Activated CD4-positive, alpha-beta T cell treated with anti-CD3 and anti-CD28 coated beads for 36 hours (primary cell): ENCODE results near the gene MAPK8IP3. TPM values are rescaled to one million over a fixed set of nuclear protein-coding genes. Genes with fewer than 3 reads are reported as not detected.

Experiments used
- ATAC-seq: fragments of 200-7000 bp; cut with Tn5 transposase; one replicate; pipeline ENCODE4 v1.10.0; 2021; ENCODE audit warnings: mild to moderate bottlenecking, moderate library complexity
- CTCF ChIA-PET: fragments of 350-600 bp; sonication (Branson Sonifier 250); formaldehyde crosslinking; loops from one replicate; lab custom pipeline; 2021; ENCODE audit warnings: antibody characterized with exemption; lab: Charles Lee
- POLR2A ChIA-PET: fragments of 350-600 bp; sonication (Branson Sonifier 250); formaldehyde crosslinking; loops from one replicate; lab custom pipeline; 2021; ENCODE audit warnings: antibody characterized with exemption, inconsistent platforms; lab: Charles Lee
- DNase-seq: peaks from one replicate; pipeline ENCODE4 v3.0.0-alpha.2; 2020
- H3K27ac Mint-ChIP-seq: one replicate; pipeline ENCODE4 v1.8.0; 2021; ENCODE audit warnings: mixed read lengths
- H3K27me3 Mint-ChIP-seq: one replicate; pipeline ENCODE4 v1.8.0; 2021; ENCODE audit warnings: mixed read lengths
- H3K36me3 Mint-ChIP-seq: one replicate; pipeline ENCODE4 v1.8.0; 2021; ENCODE audit warnings: low read depth, mixed read lengths
- H3K4me1 Mint-ChIP-seq: one replicate; pipeline ENCODE4 v1.8.0; 2021; ENCODE audit warnings: mixed read lengths
- H3K4me3 Mint-ChIP-seq: one replicate; pipeline ENCODE4 v1.8.0; 2021; ENCODE audit warnings: mild to moderate bottlenecking, moderate library complexity, mixed read lengths
- H3K9me3 Mint-ChIP-seq: one replicate; pipeline ENCODE4 v1.8.0; 2021; ENCODE audit warnings: low read depth, mixed read lengths
- intact Hi-C, 2 experiments: fragments of 100-400 bp; cut with DNase I in 1 of 2; cut with micrococcal nuclease in 1 of 2; formaldehyde crosslinking; loops; one replicate each; pipeline versions ENCODE4 v1.14.2 to v1.15.1; 2022 to 2024; cut with DNase I, micrococcal nuclease
- total RNA-seq, 2 experiments: library from RNA; stranded (reverse); gene quantifications; one replicate each; pipeline ENCODE4 v1.2.3, GENCODE V29; 2021

MAPK8IP3 gene
- total RNA-seq, 2 experiments from 2014 or later: 56.7 to 57.6 TPM

GRCh38 chr16:1757714-1758461 lies 51.9 kb downstream of the MAPK8IP3 start:
- CTCF ChIA-PET: no interaction called here
- H3K4me1 Mint-ChIP-seq: peaks cover 10% of the 10 kb centered on the region
- H3K9me3 Mint-ChIP-seq: no peaks in the 10 kb centered on the region
- H3K27ac Mint-ChIP-seq: no peak overlapping the region
- intact Hi-C loops: no loop called here
- H3K36me3 Mint-ChIP-seq: peaks cover 11% of the 10 kb centered on the region
- no peaks in the 10 kb centered on the region for H3K27me3 Mint-ChIP-seq
- DNase-seq (no peak), ATAC-seq (no peak)
- POLR2A ChIA-PET: no interaction called here
- no peak overlapping the region for H3K4me3 Mint-ChIP-seq

DNA sequence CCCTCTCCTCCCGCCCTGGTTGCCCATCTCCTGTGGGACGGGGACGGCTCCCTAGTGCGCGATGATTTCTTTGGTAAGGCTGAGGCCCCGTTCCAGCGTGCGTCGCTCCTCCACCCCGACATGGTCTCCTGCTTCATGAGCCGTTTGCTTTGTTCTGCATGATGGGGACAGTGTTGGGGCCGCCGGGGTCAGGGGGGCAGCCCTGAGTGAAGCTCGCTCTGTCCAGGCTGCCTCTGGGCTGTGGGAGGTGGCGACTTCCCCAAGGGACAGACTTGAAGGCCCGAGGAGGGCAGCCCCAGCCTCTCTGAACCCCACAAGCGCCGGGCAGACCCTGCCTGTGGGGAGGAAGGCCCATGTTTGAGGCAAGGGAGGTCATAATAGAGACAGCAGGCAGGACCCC lies 52.9 kb downstream of the MAPK8IP3 start:
- no peak overlapping the region for H3K4me3 Mint-ChIP-seq
- ChIA-PET POLR2A (no interaction called here), CTCF (no interaction called here)
- H3K36me3 Mint-ChIP-seq: peaks cover 10% of the 10 kb centered on the region
- no peak overlapping the region for H3K27ac Mint-ChIP-seq
- H3K9me3 Mint-ChIP-seq: no peaks in the 10 kb centered on the region
- ATAC-seq: no peak
- intact Hi-C loops: no loop called here
- no peak for DNase-seq
- no peaks in the 10 kb centered on the region for H3K27me3 Mint-ChIP-seq
- H3K4me1 Mint-ChIP-seq: peaks cover 10% of the 10 kb centered on the region

- intact Hi-C loops: no loop called here
- ChIA-PET CTCF (interaction anchor here (0.8 kb wide), 1 partner anchor 115 kb away, joined by 3 read pairs; no protein-coding TSS in a partner anchor), POLR2A (no interaction called here)
- peaks cover 10% of the 10 kb centered on the region for H3K36me3 Mint-ChIP-seq
- H3K27ac Mint-ChIP-seq: no peak overlapping the region
- H3K4me3 Mint-ChIP-seq: no peak overlapping the region
- H3K9me3 Mint-ChIP-seq: no peaks in the 10 kb centered on the region
- ATAC-seq (no peak), DNase-seq (no peak)
- H3K4me1 Mint-ChIP-seq: peaks cover 10% of the 10 kb centered on the region
- no peaks in the 10 kb centered on the region for H3K27me3 Mint-ChIP-seq
These were observed 53.5 kb downstream of the MAPK8IP3 start for GRCh38 chr16:1759511-1759910.

- Mint-ChIP-seq H3K27ac (no peak overlapping the region), H3K27me3 (no peaks in the 10 kb centered on the region), H3K4me3 (no peak overlapping the region), H3K36me3 (peaks cover 7% of the 10 kb centered on the region), H3K4me1 (peaks cover 10% of the 10 kb centered on the region), H3K9me3 (no peaks in the 10 kb centered on the region)
- ChIA-PET CTCF (no interaction called here), POLR2A (no interaction called here)
- intact Hi-C loops: no loop called here
- no peak for ATAC-seq
- no peak for DNase-seq
These were observed 54.9 kb downstream of the MAPK8IP3 start for GRCh38 chr16:1760911-1761310.

DNA sequence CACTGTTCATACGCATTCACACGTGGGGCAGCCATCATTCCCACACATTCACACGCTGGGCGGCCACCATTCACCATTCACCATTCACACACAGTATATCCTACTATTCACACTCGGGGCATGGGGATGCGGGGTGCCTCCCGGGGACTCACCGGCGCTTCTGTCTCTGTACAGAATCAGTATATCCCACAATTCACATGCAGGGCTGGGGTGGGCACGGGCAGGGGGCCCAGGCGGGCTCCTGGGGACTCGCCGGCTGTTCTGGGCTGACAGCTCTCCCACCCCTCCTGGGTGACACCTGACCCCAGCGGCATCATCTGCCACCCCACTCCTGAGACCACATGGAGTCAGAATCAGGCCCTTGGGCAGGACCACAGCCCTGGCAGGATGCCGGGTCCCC lies 55.8 kb downstream of the MAPK8IP3 start:
- Mint-ChIP-seq H3K4me1 (peaks cover 8% of the 10 kb centered on the region), H3K36me3 (peaks cover 7% of the 10 kb centered on the region), H3K27ac (no peak overlapping the region), H3K9me3 (no peaks in the 10 kb centered on the region), H3K27me3 (no peaks in the 10 kb centered on the region), H3K4me3 (no peak overlapping the region)
- ChIA-PET POLR2A (no interaction called here), CTCF (no interaction called here)
- intact Hi-C loops: no loop called here
- no peak for ATAC-seq
- DNase-seq: no peak

- intact Hi-C loops: no loop called here
- ChIA-PET CTCF (interaction anchor here (0.7 kb wide), 1 partner anchor 29 kb away, joined by 3 read pairs; no protein-coding TSS in a partner anchor), POLR2A (no interaction called here)
- DNase-seq: no peak
- peaks cover 3% of the 10 kb centered on the region for H3K4me1 Mint-ChIP-seq
- H3K27me3 Mint-ChIP-seq: no peaks in the 10 kb centered on the region
- H3K4me3 Mint-ChIP-seq: no peak overlapping the region
- H3K9me3 Mint-ChIP-seq: no peaks in the 10 kb centered on the region
- H3K27ac Mint-ChIP-seq: no peak overlapping the region
- peaks cover 7% of the 10 kb centered on the region for H3K36me3 Mint-ChIP-seq
- ATAC-seq: no peak
These were observed 56.3 kb downstream of the MAPK8IP3 start for GRCh38 chr16:1762196-1762878.

GRCh38 chr16:1762879-1763520 lies 57.0 kb downstream of the MAPK8IP3 start:
- ChIA-PET CTCF (interaction anchor here (0.7 kb wide), 1 partner anchor 30 kb away, joined by 3 read pairs; no protein-coding TSS in a partner anchor), POLR2A (no interaction called here)
- no peaks in the 10 kb centered on the region for H3K4me1 Mint-ChIP-seq
- ATAC-seq: no peak
- no peaks in the 10 kb centered on the region for H3K27me3 Mint-ChIP-seq
- no peaks in the 10 kb centered on the region for H3K9me3 Mint-ChIP-seq
- DNase-seq: no peak
- H3K36me3 Mint-ChIP-seq: peaks cover 8% of the 10 kb centered on the region
- intact Hi-C loops: no loop called here
- H3K4me3 Mint-ChIP-seq: no peak overlapping the region
- no peak overlapping the region for H3K27ac Mint-ChIP-seq

DNA sequence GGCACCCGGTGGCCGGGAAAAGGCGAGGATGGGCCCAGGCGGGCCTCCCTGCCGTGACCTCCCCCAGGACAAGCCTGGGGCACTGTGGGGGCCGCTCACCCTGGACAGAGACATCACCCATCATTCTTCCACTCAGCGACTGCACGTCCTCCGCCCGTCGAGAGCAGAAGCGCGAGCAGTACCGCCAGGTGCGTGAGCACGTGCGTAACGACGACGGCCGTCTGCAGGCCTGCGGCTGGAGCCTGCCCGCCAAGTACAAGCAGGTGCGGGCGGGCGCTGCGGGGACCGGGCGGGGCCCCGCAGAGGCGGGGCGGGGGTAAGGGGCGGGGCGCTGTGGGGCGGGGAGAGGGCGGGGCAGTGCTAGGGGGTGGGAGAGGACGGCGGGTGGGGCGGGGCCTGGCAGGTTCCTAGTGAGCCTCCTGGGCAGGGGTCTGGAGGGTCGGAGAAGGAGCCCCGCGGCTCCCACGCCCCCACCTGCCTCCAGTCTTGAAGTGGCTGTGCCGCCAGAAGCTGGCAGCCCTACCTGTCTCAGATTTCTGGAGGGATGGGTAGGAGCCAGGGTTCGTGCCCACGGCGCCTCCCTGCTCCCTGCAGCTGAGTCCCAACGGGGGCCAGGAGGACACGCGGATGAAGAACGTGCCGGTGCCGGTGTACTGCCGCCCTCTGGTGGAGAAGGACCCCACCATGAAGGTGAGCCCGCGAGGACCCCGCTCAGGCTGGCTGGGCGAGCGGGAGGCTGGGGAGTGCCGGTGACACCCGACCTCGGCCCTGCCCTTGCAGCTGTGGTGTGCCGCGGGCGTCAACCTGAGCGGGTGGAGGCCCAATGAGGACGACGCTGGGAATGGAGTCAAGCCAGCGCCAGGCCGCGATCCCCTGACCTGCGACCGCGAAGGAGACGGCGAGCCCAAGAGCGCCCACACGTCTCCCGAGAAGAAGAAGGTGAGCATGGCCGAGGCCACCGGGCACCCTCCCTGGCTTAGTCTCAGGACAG lies 57.8 kb downstream of the MAPK8IP3 start:
- CTCF ChIA-PET: interaction anchor here (0.6 kb wide), 1 partner anchor 20 kb away, joined by 3 read pairs; no protein-coding TSS in a partner anchor
- POLR2A ChIA-PET: interaction anchor here (0.5 kb wide), 1 partner anchor 14 kb away, joined by 6 read pairs; no protein-coding TSS in a partner anchor
- H3K36me3 Mint-ChIP-seq: peaks cover 9% of the 10 kb centered on the region
- H3K27me3 Mint-ChIP-seq: no peaks in the 10 kb centered on the region
- intact Hi-C loops: no loop called here
- H3K4me3 Mint-ChIP-seq: no peak overlapping the region
- ATAC-seq (no peak), DNase-seq (no peak)
- no peaks in the 10 kb centered on the region for H3K4me1 Mint-ChIP-seq
- H3K27ac Mint-ChIP-seq: no peak overlapping the region
- H3K9me3 Mint-ChIP-seq: no peaks in the 10 kb centered on the region

GRCh38 chr16:1764971-1765370 lies 59.0 kb downstream of the MAPK8IP3 start:
- ATAC-seq (no peak), DNase-seq (no peak)
- H3K9me3 Mint-ChIP-seq: no peaks in the 10 kb centered on the region
- intact Hi-C loops: no loop called here
- no peak overlapping the region for H3K27ac Mint-ChIP-seq
- H3K36me3 Mint-ChIP-seq: peaks cover 9% of the 10 kb centered on the region
- ChIA-PET POLR2A (interaction anchor here (0.6 kb wide), 2 partner anchors 10 to 287 kb away, joined by 3 to 5 read pairs; no protein-coding TSS in a partner anchor), CTCF (no interaction called here)
- H3K4me3 Mint-ChIP-seq: no peak overlapping the region
- no peaks in the 10 kb centered on the region for H3K27me3 Mint-ChIP-seq
- peaks cover under 1% of the 10 kb centered on the region for H3K4me1 Mint-ChIP-seq

- CTCF ChIA-PET: no interaction called here
- no peak for DNase-seq
- POLR2A ChIA-PET: no interaction called here
- no peak overlapping the region for H3K27ac Mint-ChIP-seq
- H3K4me3 Mint-ChIP-seq: no peak overlapping the region
- intact Hi-C loops: no loop called here
- ATAC-seq: no peak
- peaks cover 7% of the 10 kb centered on the region for H3K4me1 Mint-ChIP-seq
- no peaks in the 10 kb centered on the region for H3K27me3 Mint-ChIP-seq
- peaks cover 14% of the 10 kb centered on the region for H3K36me3 Mint-ChIP-seq
- no peaks in the 10 kb centered on the region for H3K9me3 Mint-ChIP-seq
These were observed 59.8 kb downstream of the MAPK8IP3 start for GRCh38 chr16:1765826-1766225.

DNA sequence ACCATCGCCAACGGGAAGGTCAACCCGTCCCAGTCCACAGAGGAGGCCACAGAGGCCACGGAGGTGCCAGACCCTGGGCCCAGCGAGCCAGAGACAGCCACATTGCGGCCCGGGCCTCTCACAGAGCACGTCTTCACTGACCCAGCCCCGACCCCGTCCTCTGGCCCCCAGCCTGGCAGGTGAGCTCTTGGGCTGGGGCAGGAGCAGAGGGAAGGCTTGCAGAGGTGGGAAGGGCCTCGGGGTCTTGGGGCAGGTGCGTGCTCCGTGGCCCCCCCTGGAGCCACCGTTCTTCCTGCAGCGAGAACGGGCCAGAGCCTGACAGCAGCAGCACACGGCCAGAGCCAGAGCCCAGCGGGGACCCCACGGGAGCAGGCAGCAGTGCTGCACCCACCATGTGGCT lies 60.2 kb downstream of the MAPK8IP3 start:
- Mint-ChIP-seq H3K9me3 (no peaks in the 10 kb centered on the region), H3K36me3 (peaks cover 12% of the 10 kb centered on the region), H3K27ac (no peak overlapping the region), H3K27me3 (no peaks in the 10 kb centered on the region), H3K4me1 (peaks cover 7% of the 10 kb centered on the region), H3K4me3 (no peak overlapping the region)
- CTCF ChIA-PET: no interaction called here
- POLR2A ChIA-PET: no interaction called here
- ATAC-seq (no peak), DNase-seq (no peak)
- intact Hi-C loops: no loop called here
